Spleen (tissue), 7 donors: ENCODE measurements around the gene USP34.

Source experiments
- POLR2A ChIP-seq, 3 donors: fragments of 450-650 bp; IDR thresholded peaks; one replicate each; pipeline ENCODE4 v1.5.1; 2017; ENCODE audit warnings: antibody characterized with exemption in 3 of 3, mild to moderate bottlenecking in 1 of 3
- POLR2AphosphoS5 ChIP-seq, 3 donors: sonication (generic); formaldehyde crosslinking; IDR thresholded peaks; one replicate each; pipeline ENCODE4 v1.5.1; 2017; ENCODE audit warnings: antibody characterized with exemption in 3 of 3
- TF ChIP-seq, protein P1 (sequence below), 11 experiments: fragments of 200-600 bp in 7 of 11; fragments of 450-650 bp in 4 of 11; sonication (generic) in 4 of 11; IDR thresholded peaks in 8 of 11; conservative IDR thresholded peaks in 3 of 11; 1 replicate in 7 of 11; 2 replicates in 4 of 11; pipeline versions ENCODE4 v1.4.0 to v1.8.0; 2016 to 2021; ENCODE audit warnings: antibody characterized with exemption in 11 of 11, inconsistent platforms in 4 of 11, mild to moderate bottlenecking in 1 of 11
- donor health status: DM: no; HTN: no; CAD: no; lungs with moderate emphysema.
- donor health status: DM: no; HTN: no; CAD: no.
- donor health status: DM: no; HTN: no; CAD: no.

DNA sequence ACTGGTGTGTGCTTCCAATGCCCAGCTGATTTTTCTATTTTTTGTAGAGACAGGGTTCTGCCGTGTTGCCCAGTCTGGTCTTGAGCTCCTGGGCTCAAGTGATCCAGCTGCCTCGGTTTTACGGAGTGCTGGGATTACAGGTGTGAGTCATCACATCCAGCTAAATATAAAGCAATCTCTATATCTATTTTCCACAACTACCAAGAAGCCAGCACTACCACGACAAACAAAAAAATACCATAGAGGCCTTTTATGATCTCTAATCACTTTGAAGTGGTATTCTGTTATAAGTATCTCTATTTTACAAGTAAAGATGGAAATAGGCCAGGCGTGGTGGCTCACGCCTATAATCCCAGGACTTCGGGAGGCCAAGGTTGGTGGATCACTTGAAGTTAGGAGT, 274.2 kb downstream of the USP34 start:
- TF ChIP-seq, protein P1, sequence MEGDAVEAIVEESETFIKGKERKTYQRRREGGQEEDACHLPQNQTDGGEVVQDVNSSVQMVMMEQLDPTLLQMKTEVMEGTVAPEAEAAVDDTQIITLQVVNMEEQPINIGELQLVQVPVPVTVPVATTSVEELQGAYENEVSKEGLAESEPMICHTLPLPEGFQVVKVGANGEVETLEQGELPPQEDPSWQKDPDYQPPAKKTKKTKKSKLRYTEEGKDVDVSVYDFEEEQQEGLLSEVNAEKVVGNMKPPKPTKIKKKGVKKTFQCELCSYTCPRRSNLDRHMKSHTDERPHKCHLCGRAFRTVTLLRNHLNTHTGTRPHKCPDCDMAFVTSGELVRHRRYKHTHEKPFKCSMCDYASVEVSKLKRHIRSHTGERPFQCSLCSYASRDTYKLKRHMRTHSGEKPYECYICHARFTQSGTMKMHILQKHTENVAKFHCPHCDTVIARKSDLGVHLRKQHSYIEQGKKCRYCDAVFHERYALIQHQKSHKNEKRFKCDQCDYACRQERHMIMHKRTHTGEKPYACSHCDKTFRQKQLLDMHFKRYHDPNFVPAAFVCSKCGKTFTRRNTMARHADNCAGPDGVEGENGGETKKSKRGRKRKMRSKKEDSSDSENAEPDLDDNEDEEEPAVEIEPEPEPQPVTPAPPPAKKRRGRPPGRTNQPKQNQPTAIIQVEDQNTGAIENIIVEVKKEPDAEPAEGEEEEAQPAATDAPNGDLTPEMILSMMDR (IDR thresholded peaks at IDR 0.05 in 8 of 11, conservative IDR thresholded peaks at IDR 0.05 in 3 of 11): no peak
- TF ChIP-seq POLR2A (IDR thresholded peaks at IDR 0.05) (no peak), POLR2AphosphoS5 (IDR thresholded peaks at IDR 0.05) (no peak)
